ENCODE measurements around the gene PHETA1. TPM values are rescaled to one million over a fixed set of nuclear protein-coding genes. Genes with fewer than 3 reads are reported as not detected.
A peak's percentile ranks its signal among the peaks of the same experiment; 100 is the strongest.

The PHETA1 gene
- total RNA-seq, 1 experiment from 2014 or later, result 26.2 TPM

- H3K9me2 ChIP-seq (ENCODE audit: insufficient read depth), result no peaks in the 10 kb centered on the region
- H3K27me3 ChIP-seq (ENCODE audit: insufficient read depth, low read depth), result no peaks in the 10 kb centered on the region
- ChIA-PET CTCF (no interaction called here), POLR2A (ENCODE audit: unreplicated experiment) (no interaction called here)
- intact Hi-C loops (cut with micrococcal nuclease; ENCODE audit: unreplicated experiment), result no loop called here
- H3K4me2 ChIP-seq, result no peak overlapping the region
- H4K20me1 ChIP-seq (ENCODE audit: insufficient read depth), result no peaks in the 10 kb centered on the region
- DNase-seq, result no peak
- BruUV-seq (replicated peaks), result no TSS peak
- peaks cover 28% of the 10 kb centered on the region for H3K4me1 ChIP-seq (replicated peaks; ENCODE audit: insufficient read depth)
- no peaks in the 10 kb centered on the region for H3K9me3 ChIP-seq (ENCODE audit: insufficient read depth, low read depth)
- no peak overlapping the region for H2AFZ ChIP-seq
- no peaks in the 10 kb centered on the region for H3K36me3 ChIP-seq (ENCODE audit: low read depth)
- TF ChIP-seq EZH2 (IDR thresholded peaks at IDR 0.05; ENCODE audit: low read depth) (no peak), CTCF (conservative IDR thresholded peaks at IDR 0.05) (no peak)
- peaks cover 4% of the 10 kb centered on the region; the same call in 1 of the 2 replicates for H3F3A ChIP-seq (ENCODE audit: insufficient read depth, low read depth)
- no peak overlapping the region for H3K27ac ChIP-seq
- no peaks in the 10 kb centered on the region for H3K79me2 ChIP-seq (ENCODE audit: low read depth)
- H3K4me3 ChIP-seq, result no peak overlapping the region
Observed at GRCh38 chr12:111316671-111317070, 52.2 kb downstream of the PHETA1 start.

GRCh38 chr12:111314953-111315539 is 53.8 kb downstream of the PHETA1 start:
- Histone ChIP-seq H3F3A (ENCODE audit: insufficient read depth, low read depth) (peaks cover 4% of the 10 kb centered on the region; the same call in 1 of the 2 replicates), H3K79me2 (ENCODE audit: low read depth) (no peaks in the 10 kb centered on the region), H3K4me1 (replicated peaks; ENCODE audit: insufficient read depth) (peaks cover 36% of the 10 kb centered on the region), H3K36me3 (ENCODE audit: low read depth) (no peaks in the 10 kb centered on the region), H3K27me3 (ENCODE audit: insufficient read depth, low read depth) (no peaks in the 10 kb centered on the region), H2AFZ (no peak overlapping the region), H3K27ac (no peak overlapping the region), H3K9me2 (ENCODE audit: insufficient read depth) (no peaks in the 10 kb centered on the region), H4K20me1 (ENCODE audit: insufficient read depth) (no peaks in the 10 kb centered on the region), H3K9me3 (ENCODE audit: insufficient read depth, low read depth) (no peaks in the 10 kb centered on the region), H3K4me3 (no peak overlapping the region), H3K4me2 (no peak overlapping the region)
- no TSS peak for BruUV-seq (replicated peaks)
- TF ChIP-seq CTCF (conservative IDR thresholded peaks at IDR 0.05), result no peak
- no peak for TF ChIP-seq EZH2 (IDR thresholded peaks at IDR 0.05; ENCODE audit: low read depth)
- intact Hi-C loops (cut with micrococcal nuclease; ENCODE audit: unreplicated experiment), result loop anchor here (5.0 kb wide), 3 partner anchors 293 to 423 kb away; no protein-coding TSS in a partner anchor
- no peak for DNase-seq
- ChIA-PET CTCF (interaction anchor here (0.6 to 0.8 kb wide), 2 partner anchors 17 to 196 kb away, joined by 5 to 8 read pairs; no protein-coding TSS in a partner anchor), POLR2A (ENCODE audit: unreplicated experiment) (interaction anchor here (0.6 kb wide), 1 partner anchor 322 kb away, joined by 4 read pairs; no protein-coding TSS in a partner anchor)

GRCh38 chr12:111313833-111314259 is 55.0 kb downstream of the PHETA1 start:
- peaks cover 36% of the 10 kb centered on the region for H3K4me1 ChIP-seq (replicated peaks; ENCODE audit: insufficient read depth)
- H2AFZ ChIP-seq, result no peak overlapping the region
- H3K27ac ChIP-seq, result no peak overlapping the region
- intact Hi-C loops (cut with micrococcal nuclease; ENCODE audit: unreplicated experiment), result loop anchor here (5.0 kb wide), 3 partner anchors 292 to 422 kb away; no protein-coding TSS in a partner anchor
- CTCF ChIA-PET, result interaction anchor here (0.8 kb wide), 1 partner anchor 30 kb away, joined by 3 read pairs; no protein-coding TSS in a partner anchor
- no peak overlapping the region for H3K4me3 ChIP-seq
- BruUV-seq (replicated peaks), result no TSS peak
- peak overlapping the region; percentile 52 for H3K4me2 ChIP-seq
- TF ChIP-seq CTCF (conservative IDR thresholded peaks at IDR 0.05), result peak; percentile 96
- TF ChIP-seq EZH2 (IDR thresholded peaks at IDR 0.05; ENCODE audit: low read depth), result no peak
- POLR2A ChIA-PET (ENCODE audit: unreplicated experiment), result no interaction called here
- peak; percentile 49 to 68 for DNase-seq
- H3K27me3 ChIP-seq (ENCODE audit: insufficient read depth, low read depth), result no peaks in the 10 kb centered on the region
- H3K36me3 ChIP-seq (ENCODE audit: low read depth), result no peaks in the 10 kb centered on the region
- H4K20me1 ChIP-seq (ENCODE audit: insufficient read depth), result no peaks in the 10 kb centered on the region
- H3K9me3 ChIP-seq (ENCODE audit: insufficient read depth, low read depth), result no peaks in the 10 kb centered on the region
- H3F3A ChIP-seq (ENCODE audit: insufficient read depth, low read depth), result peaks cover 4% of the 10 kb centered on the region; the same call in 1 of the 2 replicates
- no peaks in the 10 kb centered on the region for H3K79me2 ChIP-seq (ENCODE audit: low read depth)
- no peaks in the 10 kb centered on the region for H3K9me2 ChIP-seq (ENCODE audit: insufficient read depth)

Measured in PC-9 (cell line).